ENCODE measurements around the gene WDFY2.
"Not testable (repeated sequence)": the region's sequence is repeated elsewhere in the genome, so short reads cannot be mapped to it uniquely, and the experiment has no call there.

The WDFY2 gene

DNA sequence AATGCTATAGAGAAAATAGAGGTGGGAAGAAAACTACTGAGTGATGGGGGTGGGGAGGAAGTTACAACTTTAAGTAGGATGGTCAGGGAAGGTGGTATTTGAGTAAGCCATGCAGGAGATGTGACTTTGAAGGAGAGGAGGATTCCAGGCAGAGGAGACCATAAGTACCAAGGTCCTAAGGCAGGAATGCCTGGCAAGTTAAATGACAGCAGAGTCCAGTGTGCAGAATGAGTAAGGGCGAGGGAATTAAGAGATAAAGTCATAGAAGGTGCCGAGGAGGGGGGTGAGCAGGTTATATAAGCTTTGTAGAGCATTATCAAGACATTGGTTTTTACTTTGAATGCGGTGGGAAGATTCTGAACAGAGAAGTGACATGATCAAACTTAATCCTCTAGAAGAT is 43.2 kb upstream of the WDFY2 start:
- Histone ChIP-seq H3K36me3 (ENCODE audit: insufficient read depth, low read length) (no peaks in the 10 kb centered on the region), H4K20me1 (ENCODE audit: insufficient read depth, low read length) (no peaks in the 10 kb centered on the region), H3K9me3 (ENCODE audit: insufficient read depth, low read length, severe bottlenecking) (no peaks in the 10 kb centered on the region), H3K4me2 (ENCODE audit: insufficient read depth, low read length) (no peak overlapping the region), H3K4me1 (ENCODE audit: insufficient read depth, low read length) (no peaks in the 10 kb centered on the region), H3K27ac (ENCODE audit: low read length) (no peak overlapping the region), H3K9ac (ENCODE audit: low read depth, low read length) (no peak overlapping the region), H3K4me3 (ENCODE audit: low read depth in 1 of 2, low read length in 2 of 2) (no peak overlapping the region), H2AFZ (ENCODE audit: low read depth, low read length) (no peak overlapping the region), H3K27me3 (ENCODE audit: insufficient read depth, low read length, poor library complexity) (no peaks in the 10 kb centered on the region), H3K79me2 (ENCODE audit: insufficient read depth, low read length) (no peaks in the 10 kb centered on the region)
- no peak for DNase-seq
- no peak for ATAC-seq (ENCODE audit: insufficient read depth, low read depth)
- TF ChIP-seq, protein P1, sequence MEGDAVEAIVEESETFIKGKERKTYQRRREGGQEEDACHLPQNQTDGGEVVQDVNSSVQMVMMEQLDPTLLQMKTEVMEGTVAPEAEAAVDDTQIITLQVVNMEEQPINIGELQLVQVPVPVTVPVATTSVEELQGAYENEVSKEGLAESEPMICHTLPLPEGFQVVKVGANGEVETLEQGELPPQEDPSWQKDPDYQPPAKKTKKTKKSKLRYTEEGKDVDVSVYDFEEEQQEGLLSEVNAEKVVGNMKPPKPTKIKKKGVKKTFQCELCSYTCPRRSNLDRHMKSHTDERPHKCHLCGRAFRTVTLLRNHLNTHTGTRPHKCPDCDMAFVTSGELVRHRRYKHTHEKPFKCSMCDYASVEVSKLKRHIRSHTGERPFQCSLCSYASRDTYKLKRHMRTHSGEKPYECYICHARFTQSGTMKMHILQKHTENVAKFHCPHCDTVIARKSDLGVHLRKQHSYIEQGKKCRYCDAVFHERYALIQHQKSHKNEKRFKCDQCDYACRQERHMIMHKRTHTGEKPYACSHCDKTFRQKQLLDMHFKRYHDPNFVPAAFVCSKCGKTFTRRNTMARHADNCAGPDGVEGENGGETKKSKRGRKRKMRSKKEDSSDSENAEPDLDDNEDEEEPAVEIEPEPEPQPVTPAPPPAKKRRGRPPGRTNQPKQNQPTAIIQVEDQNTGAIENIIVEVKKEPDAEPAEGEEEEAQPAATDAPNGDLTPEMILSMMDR (IDR thresholded peaks at IDR 0.05; ENCODE audit: borderline replicate concordance, extremely low read depth, low read length, poor library complexity, severe bottlenecking): no peak
- no peak for TF ChIP-seq EZH2 (IDR thresholded peaks at IDR 0.05; ENCODE audit: borderline replicate concordance, low read depth, low read length, severe bottlenecking)

- no peak overlapping the region for H3K9ac ChIP-seq (ENCODE audit: low read depth, low read length)
- TF ChIP-seq, protein P1 (IDR thresholded peaks at IDR 0.05; ENCODE audit: borderline replicate concordance, extremely low read depth, low read length, poor library complexity, severe bottlenecking): no peak
- no peak for TF ChIP-seq EZH2 (IDR thresholded peaks at IDR 0.05; ENCODE audit: borderline replicate concordance, low read depth, low read length, severe bottlenecking)
- no peak overlapping the region for H3K4me3 ChIP-seq (ENCODE audit: low read depth in 1 of 2, low read length in 2 of 2)
- ATAC-seq (ENCODE audit: insufficient read depth, low read depth): no peak
- H3K79me2 ChIP-seq (ENCODE audit: insufficient read depth, low read length): no peaks in the 10 kb centered on the region
- H3K4me2 ChIP-seq (ENCODE audit: insufficient read depth, low read length): no peak overlapping the region
- DNase-seq: no peak
- H3K27me3 ChIP-seq (ENCODE audit: insufficient read depth, low read length, poor library complexity): no peaks in the 10 kb centered on the region
- H3K36me3 ChIP-seq (ENCODE audit: insufficient read depth, low read length): no peaks in the 10 kb centered on the region
- H3K27ac ChIP-seq (ENCODE audit: low read length): no peak overlapping the region
- no peaks in the 10 kb centered on the region for H3K9me3 ChIP-seq (ENCODE audit: insufficient read depth, low read length, severe bottlenecking)
- no peaks in the 10 kb centered on the region for H4K20me1 ChIP-seq (ENCODE audit: insufficient read depth, low read length)
- H2AFZ ChIP-seq (ENCODE audit: low read depth, low read length): no peak overlapping the region
- no peaks in the 10 kb centered on the region for H3K4me1 ChIP-seq (ENCODE audit: insufficient read depth, low read length)
Measured at GRCh38 chr13:51541809-51542258, 42.4 kb upstream of the WDFY2 start.

GRCh38 chr13:51542346-51543242 is 41.7 kb upstream of the WDFY2 start:
- Histone ChIP-seq H3K27me3 (ENCODE audit: insufficient read depth, low read length, poor library complexity) (no peaks in the 10 kb centered on the region), H3K4me1 (ENCODE audit: insufficient read depth, low read length) (no peaks in the 10 kb centered on the region), H3K9me3 (ENCODE audit: insufficient read depth, low read length, severe bottlenecking) (no peaks in the 10 kb centered on the region), H3K9ac (ENCODE audit: low read depth, low read length) (no peak overlapping the region), H4K20me1 (ENCODE audit: insufficient read depth, low read length) (no peaks in the 10 kb centered on the region), H3K4me2 (ENCODE audit: insufficient read depth, low read length) (no peak overlapping the region), H3K79me2 (ENCODE audit: insufficient read depth, low read length) (no peaks in the 10 kb centered on the region), H2AFZ (ENCODE audit: low read depth, low read length) (no peak overlapping the region), H3K27ac (ENCODE audit: low read length) (no peak overlapping the region), H3K4me3 (ENCODE audit: low read depth in 1 of 2, low read length in 2 of 2) (no peak overlapping the region), H3K36me3 (ENCODE audit: insufficient read depth, low read length) (no peaks in the 10 kb centered on the region)
- ATAC-seq (ENCODE audit: insufficient read depth, low read depth) (no peak), DNase-seq (no peak)
- TF ChIP-seq EZH2 (IDR thresholded peaks at IDR 0.05; ENCODE audit: borderline replicate concordance, low read depth, low read length, severe bottlenecking): no peak
- TF ChIP-seq, protein P1 (IDR thresholded peaks at IDR 0.05; ENCODE audit: borderline replicate concordance, extremely low read depth, low read length, poor library complexity, severe bottlenecking): no peak

GRCh38 chr13:51545446-51545845 is 38.8 kb upstream of the WDFY2 start:
- H3K79me2 ChIP-seq (ENCODE audit: insufficient read depth, low read length); H3K9me3 ChIP-seq (ENCODE audit: insufficient read depth, low read length, severe bottlenecking); H2AFZ ChIP-seq (ENCODE audit: low read depth, low read length); H3K4me1 ChIP-seq (ENCODE audit: insufficient read depth, low read length); DNase-seq; H3K27ac ChIP-seq (ENCODE audit: low read length); H3K9ac ChIP-seq (ENCODE audit: low read depth, low read length); H3K4me2 ChIP-seq (ENCODE audit: insufficient read depth, low read length); ATAC-seq (ENCODE audit: insufficient read depth, low read depth); H3K27me3 ChIP-seq (ENCODE audit: insufficient read depth, low read length, poor library complexity); H3K4me3 ChIP-seq (ENCODE audit: low read depth in 1 of 2, low read length in 2 of 2); H3K36me3 ChIP-seq (ENCODE audit: insufficient read depth, low read length); H4K20me1 ChIP-seq (ENCODE audit: insufficient read depth, low read length): not testable (repeated sequence)
